ENCODE data around the gene TFAP2A.

Gene TFAP2A

DNA sequence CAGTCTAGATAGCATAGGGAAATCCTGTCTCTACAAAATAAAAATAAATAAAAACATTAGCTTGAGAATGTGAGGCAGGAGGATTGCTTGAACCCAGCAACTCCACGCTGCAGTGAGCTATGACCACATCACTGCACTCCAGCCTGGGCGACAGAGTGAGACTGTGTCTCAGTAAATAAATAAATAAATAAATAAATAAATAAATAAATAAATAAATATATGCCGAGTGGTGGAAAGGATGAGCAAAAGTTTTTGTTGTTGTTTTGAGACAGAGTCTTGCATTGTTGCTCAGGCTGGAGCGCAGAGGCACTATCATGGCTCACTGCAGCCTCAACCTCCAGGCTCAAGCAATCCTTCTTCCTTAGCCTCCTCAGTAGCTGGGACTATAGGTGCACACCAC lies 53.4 kb downstream of the TFAP2A start (continued):
- TF ChIP-seq, protein P1, sequence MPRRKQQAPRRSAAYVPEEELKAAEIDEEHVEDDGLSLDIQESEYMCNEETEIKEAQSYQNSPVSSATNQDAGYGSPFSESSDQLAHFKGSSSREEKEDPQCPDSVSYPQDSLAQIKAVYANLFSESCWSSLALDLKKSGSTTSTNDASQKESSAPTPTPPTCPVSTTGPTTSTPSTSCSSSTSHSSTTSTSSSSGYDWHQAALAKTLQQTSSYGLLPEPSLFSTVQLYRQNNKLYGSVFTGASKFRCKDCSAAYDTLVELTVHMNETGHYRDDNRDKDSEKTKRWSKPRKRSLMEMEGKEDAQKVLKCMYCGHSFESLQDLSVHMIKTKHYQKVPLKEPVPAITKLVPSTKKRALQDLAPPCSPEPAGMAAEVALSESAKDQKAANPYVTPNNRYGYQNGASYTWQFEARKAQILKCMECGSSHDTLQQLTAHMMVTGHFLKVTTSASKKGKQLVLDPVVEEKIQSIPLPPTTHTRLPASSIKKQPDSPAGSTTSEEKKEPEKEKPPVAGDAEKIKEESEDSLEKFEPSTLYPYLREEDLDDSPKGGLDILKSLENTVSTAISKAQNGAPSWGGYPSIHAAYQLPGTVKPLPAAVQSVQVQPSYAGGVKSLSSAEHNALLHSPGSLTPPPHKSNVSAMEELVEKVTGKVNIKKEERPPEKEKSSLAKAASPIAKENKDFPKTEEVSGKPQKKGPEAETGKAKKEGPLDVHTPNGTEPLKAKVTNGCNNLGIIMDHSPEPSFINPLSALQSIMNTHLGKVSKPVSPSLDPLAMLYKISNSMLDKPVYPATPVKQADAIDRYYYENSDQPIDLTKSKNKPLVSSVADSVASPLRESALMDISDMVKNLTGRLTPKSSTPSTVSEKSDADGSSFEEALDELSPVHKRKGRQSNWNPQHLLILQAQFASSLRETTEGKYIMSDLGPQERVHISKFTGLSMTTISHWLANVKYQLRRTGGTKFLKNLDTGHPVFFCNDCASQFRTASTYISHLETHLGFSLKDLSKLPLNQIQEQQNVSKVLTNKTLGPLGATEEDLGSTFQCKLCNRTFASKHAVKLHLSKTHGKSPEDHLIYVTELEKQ (tag by site-specific recombination; IDR thresholded peaks at IDR 0.05; ENCODE audit: borderline replicate concordance), result no peak; the same call in 1 of the 2 replicates
- TF ChIP-seq GLIS2 (tag by site-specific recombination; IDR thresholded peaks at IDR 0.05) (no peak), ZNF138 (tag by site-specific recombination; IDR thresholded peaks at IDR 0.05; ENCODE audit: borderline replicate concordance) (0 out of 2 replicates have a peak, but pooled peaks have one; percentile 49)

DNA sequence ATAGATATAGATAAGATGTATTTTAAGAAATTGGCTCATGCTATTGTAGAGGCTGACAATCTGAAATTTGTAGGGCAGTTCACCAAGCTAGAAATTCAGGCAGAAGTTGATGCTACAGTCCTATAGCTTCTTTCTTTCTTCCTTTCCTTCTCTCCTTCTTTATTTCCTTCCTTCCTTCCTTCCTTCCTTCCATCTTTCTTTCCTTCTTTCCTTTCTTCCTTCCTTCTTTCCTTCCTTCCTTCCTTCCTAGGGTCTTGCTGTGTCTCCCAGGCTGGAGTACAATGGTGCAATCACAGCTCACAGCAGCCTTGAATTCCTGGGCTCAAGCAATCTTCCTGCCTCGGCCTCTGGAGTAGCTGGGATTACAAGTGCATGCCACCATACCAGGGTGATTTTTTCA lies 55.3 kb downstream of the TFAP2A start:
- Histone ChIP-seq H3K27ac (ENCODE audit: extremely low read depth, low read depth, low read length) (no peak overlapping the region), H3K4me1 (ENCODE audit: control insufficient read depth, insufficient read depth, low read length) (no peaks in the 10 kb centered on the region), H3K9me3 (ENCODE audit: control insufficient read depth, insufficient read depth, low read depth, low read length) (no peaks in the 10 kb centered on the region), H3K36me3 (ENCODE audit: control insufficient read depth in 2 of 2, insufficient read depth in 1 of 2, low read length in 2 of 2) (no peaks in the 10 kb centered on the region), H3K4me3 (ENCODE audit: low read depth, low read length) (no peak overlapping the region)
- TF ChIP-seq ZFP3 (tag by site-specific recombination; IDR thresholded peaks at IDR 0.05; ENCODE audit: low read depth) (no peak), WT1 (tag by site-specific recombination; IDR thresholded peaks at IDR 0.05) (no peak), ZNF366 (tag by site-specific recombination; conservative IDR thresholded peaks at IDR 0.05) (peak; percentile 73; the same call in 1 of the 2 replicates), ZNF654 (tag by site-specific recombination; IDR thresholded peaks at IDR 0.05; ENCODE audit: low read depth) (no peak)
- TF ChIP-seq, protein P2, sequence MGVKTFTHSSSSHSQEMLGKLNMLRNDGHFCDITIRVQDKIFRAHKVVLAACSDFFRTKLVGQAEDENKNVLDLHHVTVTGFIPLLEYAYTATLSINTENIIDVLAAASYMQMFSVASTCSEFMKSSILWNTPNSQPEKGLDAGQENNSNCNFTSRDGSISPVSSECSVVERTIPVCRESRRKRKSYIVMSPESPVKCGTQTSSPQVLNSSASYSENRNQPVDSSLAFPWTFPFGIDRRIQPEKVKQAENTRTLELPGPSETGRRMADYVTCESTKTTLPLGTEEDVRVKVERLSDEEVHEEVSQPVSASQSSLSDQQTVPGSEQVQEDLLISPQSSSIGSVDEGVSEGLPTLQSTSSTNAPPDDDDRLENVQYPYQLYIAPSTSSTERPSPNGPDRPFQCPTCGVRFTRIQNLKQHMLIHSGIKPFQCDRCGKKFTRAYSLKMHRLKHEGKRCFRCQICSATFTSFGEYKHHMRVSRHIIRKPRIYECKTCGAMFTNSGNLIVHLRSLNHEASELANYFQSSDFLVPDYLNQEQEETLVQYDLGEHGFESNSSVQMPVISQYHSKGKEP (tag by site-specific recombination; IDR thresholded peaks at IDR 0.05), result no peak
- TF ChIP-seq, protein P3, sequence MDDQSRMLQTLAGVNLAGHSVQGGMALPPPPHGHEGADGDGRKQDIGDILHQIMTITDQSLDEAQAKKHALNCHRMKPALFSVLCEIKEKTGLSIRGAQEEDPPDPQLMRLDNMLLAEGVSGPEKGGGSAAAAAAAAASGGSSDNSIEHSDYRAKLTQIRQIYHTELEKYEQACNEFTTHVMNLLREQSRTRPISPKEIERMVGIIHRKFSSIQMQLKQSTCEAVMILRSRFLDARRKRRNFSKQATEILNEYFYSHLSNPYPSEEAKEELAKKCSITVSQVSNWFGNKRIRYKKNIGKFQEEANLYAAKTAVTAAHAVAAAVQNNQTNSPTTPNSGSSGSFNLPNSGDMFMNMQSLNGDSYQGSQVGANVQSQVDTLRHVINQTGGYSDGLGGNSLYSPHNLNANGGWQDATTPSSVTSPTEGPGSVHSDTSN (CRISPR knock-in tag; IDR thresholded peaks at IDR 0.05), result no peak
- CTCF ChIA-PET, result interaction anchor here (0.6 kb wide), 2 partner anchors 9 to 65 kb away, joined by 3 read pairs; no protein-coding TSS in a partner anchor
- POLR2A ChIA-PET, result no interaction called here

DNA sequence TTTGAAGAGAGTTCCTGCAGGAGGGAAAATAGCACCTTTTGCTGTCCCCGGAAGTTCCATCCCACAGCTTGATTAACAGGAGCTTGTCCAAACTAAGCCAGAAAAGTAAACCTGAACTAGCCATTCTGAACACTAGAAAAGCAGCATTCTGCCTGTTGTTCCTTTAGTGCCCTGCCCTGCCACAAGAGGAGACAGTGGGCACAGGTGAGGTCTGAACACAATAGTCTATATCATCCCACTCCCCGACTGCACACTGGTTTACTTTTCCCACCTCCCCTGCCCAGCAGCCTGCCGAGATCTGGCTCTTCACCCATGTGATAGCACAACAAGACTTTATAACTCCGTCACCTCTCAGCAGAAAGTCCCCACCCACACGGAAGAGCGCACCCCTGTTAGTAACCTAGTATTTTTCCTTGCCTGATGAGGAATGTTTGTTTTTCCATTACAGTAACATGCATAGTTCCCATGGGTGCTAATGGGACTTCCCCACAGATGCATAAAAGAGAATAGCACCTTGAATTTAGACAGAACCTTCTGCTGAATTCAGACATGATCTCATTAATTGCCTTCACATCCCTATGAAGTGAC lies 59.7 kb downstream of the TFAP2A start:
- TF ChIP-seq ZNF341 (tag by site-specific recombination; IDR thresholded peaks at IDR 0.05; ENCODE audit: low read depth) (peak; percentile 55), MEIS1 (CRISPR knock-in tag; IDR thresholded peaks at IDR 0.05; ENCODE audit: borderline replicate concordance) (no peak), ZFHX2 (tag by site-specific recombination; conservative IDR thresholded peaks at IDR 0.05) (peak; percentile 57), EGR2 (tag by site-specific recombination; IDR thresholded peaks at IDR 0.05; ENCODE audit: low read depth) (peak; percentile 43; the same call in 1 of the 2 replicates), ZNF10 (tag by site-specific recombination; IDR thresholded peaks at IDR 0.05) (peak; percentile 88), ZNF600 (tag by site-specific recombination; IDR thresholded peaks at IDR 0.05) (0 out of 2 replicates have a peak, but pooled peaks have one; percentile 34), ZNF16 (tag by site-specific recombination; IDR thresholded peaks at IDR 0.05; ENCODE audit: low read depth) (no peak), OVOL3 (tag by site-specific recombination; IDR thresholded peaks at IDR 0.05) (no peak)
- TF ChIP-seq, protein P4, sequence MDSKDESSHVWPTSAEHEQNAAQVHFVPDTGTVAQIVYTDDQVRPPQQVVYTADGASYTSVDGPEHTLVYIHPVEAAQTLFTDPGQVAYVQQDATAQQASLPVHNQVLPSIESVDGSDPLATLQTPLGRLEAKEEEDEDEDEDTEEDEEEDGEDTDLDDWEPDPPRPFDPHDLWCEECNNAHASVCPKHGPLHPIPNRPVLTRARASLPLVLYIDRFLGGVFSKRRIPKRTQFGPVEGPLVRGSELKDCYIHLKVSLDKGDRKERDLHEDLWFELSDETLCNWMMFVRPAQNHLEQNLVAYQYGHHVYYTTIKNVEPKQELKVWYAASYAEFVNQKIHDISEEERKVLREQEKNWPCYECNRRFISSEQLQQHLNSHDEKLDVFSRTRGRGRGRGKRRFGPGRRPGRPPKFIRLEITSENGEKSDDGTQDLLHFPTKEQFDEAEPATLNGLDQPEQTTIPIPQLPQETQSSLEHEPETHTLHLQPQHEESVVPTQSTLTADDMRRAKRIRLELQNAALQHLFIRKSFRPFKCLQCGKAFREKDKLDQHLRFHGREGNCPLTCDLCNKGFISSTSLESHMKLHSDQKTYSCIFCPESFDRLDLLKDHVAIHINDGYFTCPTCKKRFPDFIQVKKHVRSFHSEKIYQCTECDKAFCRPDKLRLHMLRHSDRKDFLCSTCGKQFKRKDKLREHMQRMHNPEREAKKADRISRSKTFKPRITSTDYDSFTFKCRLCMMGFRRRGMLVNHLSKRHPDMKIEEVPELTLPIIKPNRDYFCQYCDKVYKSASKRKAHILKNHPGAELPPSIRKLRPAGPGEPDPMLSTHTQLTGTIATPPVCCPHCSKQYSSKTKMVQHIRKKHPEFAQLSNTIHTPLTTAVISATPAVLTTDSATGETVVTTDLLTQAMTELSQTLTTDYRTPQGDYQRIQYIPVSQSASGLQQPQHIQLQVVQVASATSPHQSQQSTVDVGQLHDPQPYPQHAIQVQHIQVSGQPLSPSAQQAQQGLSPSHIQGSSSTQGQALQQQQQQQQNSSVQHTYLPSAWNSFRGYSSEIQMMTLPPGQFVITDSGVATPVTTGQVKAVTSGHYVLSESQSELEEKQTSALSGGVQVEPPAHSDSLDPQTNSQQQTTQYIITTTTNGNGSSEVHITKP (tag by site-specific recombination; IDR thresholded peaks at IDR 0.05), result peak; percentile 59
- POLR2A ChIA-PET, result no interaction called here
- H3K27ac ChIP-seq (ENCODE audit: extremely low read depth, low read depth, low read length), result no peak overlapping the region
- no peaks in the 10 kb centered on the region for H3K4me1 ChIP-seq (ENCODE audit: control insufficient read depth, insufficient read depth, low read length)
- H3K36me3 ChIP-seq (ENCODE audit: control insufficient read depth in 2 of 2, insufficient read depth in 1 of 2, low read length in 2 of 2), result no peaks in the 10 kb centered on the region
- no peaks in the 10 kb centered on the region for H3K9me3 ChIP-seq (ENCODE audit: control insufficient read depth, insufficient read depth, low read depth, low read length)
- CTCF ChIA-PET, result interaction anchor here (0.6 kb wide), 1 partner anchor 1811 kb away, joined by 3 read pairs; no protein-coding TSS in a partner anchor
- H3K4me3 ChIP-seq (ENCODE audit: low read depth, low read length), result no peak overlapping the region

Measured in HEK293 (cell line).